ENCODE measurements around the gene FAM120B.

The FAM120B gene

DNA sequence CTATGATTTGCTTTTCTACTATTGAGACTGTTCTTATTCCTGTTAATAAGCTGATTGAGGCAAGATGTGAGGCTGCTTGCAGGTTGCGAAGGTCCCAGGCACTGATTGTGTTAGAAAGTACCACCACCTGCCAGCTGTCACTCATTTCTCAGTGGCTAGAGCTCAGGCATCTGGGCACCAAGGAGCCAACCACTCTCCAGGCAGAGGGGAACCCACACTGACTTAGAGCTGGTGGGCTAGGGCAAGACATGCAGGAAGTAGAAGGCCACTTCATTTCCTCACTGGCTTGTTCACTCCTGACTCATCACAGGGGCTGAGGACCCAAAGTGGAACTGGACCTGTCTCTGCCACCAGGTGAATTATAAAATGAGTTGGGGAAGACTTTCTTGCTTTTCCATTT lies 7.9 kb upstream of the FAM120B start:
- Histone ChIP-seq H3F3A (ENCODE audit: control insufficient read depth, insufficient read depth) (0 out of 2 replicates have a peak, but pooled peaks cover 3% of the 10 kb centered on the region), H3K27me3 (ENCODE audit: control insufficient read depth, low read length) (peaks cover 41% of the 10 kb centered on the region), H3K4me1 (ENCODE audit: control insufficient read depth, low read length) (peaks cover 13% of the 10 kb centered on the region), H3K79me2 (ENCODE audit: control insufficient read depth, low read length) (no peaks in the 10 kb centered on the region), H3K9me2 (replicated peaks; ENCODE audit: control insufficient read depth, low read length) (no peaks in the 10 kb centered on the region), H3K27ac (ENCODE audit: low read depth, low read length) (no peak overlapping the region), H3K4me3 (ENCODE audit: low read length) (no peak overlapping the region), H3K4me2 (ENCODE audit: low read length) (no peak overlapping the region), H3K9me3 (ENCODE audit: control insufficient read depth, insufficient read depth, low read length) (peaks cover 9% of the 10 kb centered on the region), H4K20me1 (ENCODE audit: control insufficient read depth, insufficient read depth, low read depth, low read length) (no peaks in the 10 kb centered on the region), H3K36me3 (ENCODE audit: control insufficient read depth, low read length) (no peaks in the 10 kb centered on the region)
- TF ChIP-seq EZH2phosphoT487 (IDR thresholded peaks at IDR 0.05; ENCODE audit: borderline replicate concordance, low read length) = no peak
- TF ChIP-seq, protein P1, sequence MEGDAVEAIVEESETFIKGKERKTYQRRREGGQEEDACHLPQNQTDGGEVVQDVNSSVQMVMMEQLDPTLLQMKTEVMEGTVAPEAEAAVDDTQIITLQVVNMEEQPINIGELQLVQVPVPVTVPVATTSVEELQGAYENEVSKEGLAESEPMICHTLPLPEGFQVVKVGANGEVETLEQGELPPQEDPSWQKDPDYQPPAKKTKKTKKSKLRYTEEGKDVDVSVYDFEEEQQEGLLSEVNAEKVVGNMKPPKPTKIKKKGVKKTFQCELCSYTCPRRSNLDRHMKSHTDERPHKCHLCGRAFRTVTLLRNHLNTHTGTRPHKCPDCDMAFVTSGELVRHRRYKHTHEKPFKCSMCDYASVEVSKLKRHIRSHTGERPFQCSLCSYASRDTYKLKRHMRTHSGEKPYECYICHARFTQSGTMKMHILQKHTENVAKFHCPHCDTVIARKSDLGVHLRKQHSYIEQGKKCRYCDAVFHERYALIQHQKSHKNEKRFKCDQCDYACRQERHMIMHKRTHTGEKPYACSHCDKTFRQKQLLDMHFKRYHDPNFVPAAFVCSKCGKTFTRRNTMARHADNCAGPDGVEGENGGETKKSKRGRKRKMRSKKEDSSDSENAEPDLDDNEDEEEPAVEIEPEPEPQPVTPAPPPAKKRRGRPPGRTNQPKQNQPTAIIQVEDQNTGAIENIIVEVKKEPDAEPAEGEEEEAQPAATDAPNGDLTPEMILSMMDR (IDR thresholded peaks at IDR 0.05; ENCODE audit: low read depth, low read length, poor library complexity, severe bottlenecking) = no peak

DNA sequence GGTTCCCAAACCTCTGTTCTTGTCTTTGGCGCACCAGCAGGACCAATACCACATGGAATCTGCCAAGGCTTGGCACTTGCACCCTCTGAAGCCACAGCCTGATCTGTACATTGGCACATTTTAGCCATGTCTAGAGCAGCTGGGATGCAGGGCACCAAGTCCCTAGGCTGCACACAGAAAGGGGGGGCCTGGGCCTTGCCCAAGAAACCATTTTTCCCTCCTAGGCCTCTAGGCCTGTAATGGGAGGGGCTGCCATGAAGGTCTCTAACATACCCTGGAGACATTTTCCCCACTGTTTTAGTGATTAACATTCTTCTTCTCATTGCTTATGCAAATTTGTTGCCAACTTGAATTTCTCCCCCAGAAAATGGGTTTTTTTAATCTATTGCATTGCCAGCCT lies 5.4 kb upstream of the FAM120B start:
- Histone ChIP-seq H3K9me3 (ENCODE audit: control insufficient read depth, insufficient read depth, low read length) (peaks cover 9% of the 10 kb centered on the region), H3K4me1 (ENCODE audit: control insufficient read depth, low read length) (peaks cover 10% of the 10 kb centered on the region), H3K79me2 (ENCODE audit: control insufficient read depth, low read length) (no peaks in the 10 kb centered on the region; the same call in 1 of the 2 replicates), H3K36me3 (ENCODE audit: control insufficient read depth, low read length) (no peaks in the 10 kb centered on the region), H3K9me2 (replicated peaks; ENCODE audit: control insufficient read depth, low read length) (no peaks in the 10 kb centered on the region), H3K27me3 (ENCODE audit: control insufficient read depth, low read length) (peaks cover 16% of the 10 kb centered on the region), H3K27ac (ENCODE audit: low read depth, low read length) (no peak overlapping the region), H3F3A (ENCODE audit: control insufficient read depth, insufficient read depth) (no peaks in the 10 kb centered on the region), H3K4me2 (ENCODE audit: low read length) (no peak overlapping the region), H4K20me1 (ENCODE audit: control insufficient read depth, insufficient read depth, low read depth, low read length) (no peaks in the 10 kb centered on the region), H3K4me3 (ENCODE audit: low read length) (no peak overlapping the region)
- TF ChIP-seq, protein P1 (IDR thresholded peaks at IDR 0.05; ENCODE audit: low read depth, low read length, poor library complexity, severe bottlenecking) = no peak
- TF ChIP-seq EZH2phosphoT487 (IDR thresholded peaks at IDR 0.05; ENCODE audit: borderline replicate concordance, low read length) = no peak

DNA sequence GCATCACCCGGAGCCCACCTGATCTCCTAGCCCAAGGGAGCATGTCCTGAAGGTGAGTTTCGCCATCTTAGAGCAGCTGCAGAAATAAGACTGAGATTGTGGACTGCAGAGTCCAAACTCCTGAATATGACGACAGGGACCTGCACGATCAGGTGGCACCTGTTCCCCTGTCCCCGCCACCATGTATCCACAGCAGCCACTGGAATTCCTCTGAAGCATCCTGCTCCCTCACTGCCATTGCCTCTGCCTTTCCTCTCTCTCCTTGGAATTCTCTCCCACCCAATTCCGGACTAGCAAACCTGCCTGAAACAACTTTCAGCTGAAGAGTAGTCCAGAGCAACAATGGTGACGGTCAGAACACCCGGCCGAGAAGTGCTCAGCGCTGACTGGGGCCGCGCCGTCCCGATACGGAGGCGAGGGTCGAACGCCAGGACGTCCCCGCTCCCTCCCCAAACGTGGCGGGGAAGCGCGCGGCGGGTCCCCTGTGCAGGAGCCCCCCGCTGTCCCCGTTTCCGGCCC lies 694 bp upstream of the FAM120B start:
- H3K27me3 ChIP-seq (ENCODE audit: control insufficient read depth, low read length) = no peaks in the 10 kb centered on the region
- no peak overlapping the region for H3K27ac ChIP-seq (ENCODE audit: low read depth, low read length)
- H3K79me2 ChIP-seq (ENCODE audit: control insufficient read depth, low read length) = peaks cover 42% of the 10 kb centered on the region
- no peaks in the 10 kb centered on the region for H3F3A ChIP-seq (ENCODE audit: control insufficient read depth, insufficient read depth)
- peak overlapping the region; percentile 92 for H3K4me3 ChIP-seq (ENCODE audit: low read length)
- H3K4me2 ChIP-seq (ENCODE audit: low read length) = peak overlapping the region; percentile 68
- TF ChIP-seq, protein P1 (IDR thresholded peaks at IDR 0.05; ENCODE audit: low read depth, low read length, poor library complexity, severe bottlenecking) = no peak
- no peak for TF ChIP-seq EZH2phosphoT487 (IDR thresholded peaks at IDR 0.05; ENCODE audit: borderline replicate concordance, low read length)
- H3K9me2 ChIP-seq (replicated peaks; ENCODE audit: control insufficient read depth, low read length) = no peaks in the 10 kb centered on the region
- H3K9me3 ChIP-seq (ENCODE audit: control insufficient read depth, insufficient read depth, low read length) = peaks cover 7% of the 10 kb centered on the region
- H3K36me3 ChIP-seq (ENCODE audit: control insufficient read depth, low read length) = peaks cover 23% of the 10 kb centered on the region
- H3K4me1 ChIP-seq (ENCODE audit: control insufficient read depth, low read length) = peaks cover 29% of the 10 kb centered on the region
- peaks cover 18% of the 10 kb centered on the region for H4K20me1 ChIP-seq (ENCODE audit: control insufficient read depth, insufficient read depth, low read depth, low read length)
